LNCAP (cell line): ENCODE measurements around the gene TXLNA.

Experiments
- TF ChIP-seq, protein P1 (sequence below): fragments of 450-650 bp; IDR thresholded peaks from 2 replicates; pipeline ENCODE4 v1.5.1; 2017; ENCODE audit warnings: mild to moderate bottlenecking

The TXLNA gene

DNA sequence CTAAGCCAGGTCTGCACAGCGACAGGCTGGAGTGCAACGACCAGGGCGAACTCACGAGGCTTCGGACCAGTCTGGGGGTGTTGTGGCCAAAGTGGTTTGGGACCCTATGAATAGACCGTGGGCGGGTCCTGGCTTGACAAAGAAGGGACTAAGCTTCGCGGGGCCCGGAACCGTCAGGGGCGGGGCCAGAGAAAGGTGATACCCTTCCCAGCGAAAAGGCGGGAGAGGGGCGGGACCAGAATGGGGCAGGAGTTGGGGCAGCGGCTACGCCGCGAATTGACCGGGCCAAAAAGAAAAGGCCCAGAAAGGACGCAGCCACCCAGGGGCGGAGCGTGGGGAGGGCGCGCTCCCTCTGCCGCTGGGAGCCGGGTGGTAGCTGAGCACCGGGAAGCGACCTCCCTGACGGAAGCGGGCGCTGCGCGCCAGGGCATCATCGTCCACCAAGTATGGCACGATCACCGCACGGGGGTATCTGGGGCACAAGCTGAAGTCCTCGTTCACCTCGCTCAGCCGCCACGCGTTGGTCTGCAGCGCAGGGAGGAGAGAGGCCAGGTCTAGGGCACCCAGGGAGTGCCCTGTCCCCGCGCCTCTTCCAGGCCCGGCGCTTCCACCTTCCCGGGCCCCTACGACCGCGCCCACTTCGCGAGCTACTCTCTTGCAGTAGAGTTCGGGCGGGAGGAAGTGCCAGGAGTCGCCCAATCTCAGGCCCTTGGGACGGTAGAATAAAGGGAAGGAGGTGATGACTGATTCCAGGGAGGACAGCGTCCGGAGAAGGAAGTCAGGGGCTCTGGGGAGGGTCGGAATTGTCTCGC, 60.9 kb downstream of the TXLNA start:
- TF ChIP-seq, protein P1, sequence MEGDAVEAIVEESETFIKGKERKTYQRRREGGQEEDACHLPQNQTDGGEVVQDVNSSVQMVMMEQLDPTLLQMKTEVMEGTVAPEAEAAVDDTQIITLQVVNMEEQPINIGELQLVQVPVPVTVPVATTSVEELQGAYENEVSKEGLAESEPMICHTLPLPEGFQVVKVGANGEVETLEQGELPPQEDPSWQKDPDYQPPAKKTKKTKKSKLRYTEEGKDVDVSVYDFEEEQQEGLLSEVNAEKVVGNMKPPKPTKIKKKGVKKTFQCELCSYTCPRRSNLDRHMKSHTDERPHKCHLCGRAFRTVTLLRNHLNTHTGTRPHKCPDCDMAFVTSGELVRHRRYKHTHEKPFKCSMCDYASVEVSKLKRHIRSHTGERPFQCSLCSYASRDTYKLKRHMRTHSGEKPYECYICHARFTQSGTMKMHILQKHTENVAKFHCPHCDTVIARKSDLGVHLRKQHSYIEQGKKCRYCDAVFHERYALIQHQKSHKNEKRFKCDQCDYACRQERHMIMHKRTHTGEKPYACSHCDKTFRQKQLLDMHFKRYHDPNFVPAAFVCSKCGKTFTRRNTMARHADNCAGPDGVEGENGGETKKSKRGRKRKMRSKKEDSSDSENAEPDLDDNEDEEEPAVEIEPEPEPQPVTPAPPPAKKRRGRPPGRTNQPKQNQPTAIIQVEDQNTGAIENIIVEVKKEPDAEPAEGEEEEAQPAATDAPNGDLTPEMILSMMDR, result no peak; the same call in 1 of the 2 replicates

DNA sequence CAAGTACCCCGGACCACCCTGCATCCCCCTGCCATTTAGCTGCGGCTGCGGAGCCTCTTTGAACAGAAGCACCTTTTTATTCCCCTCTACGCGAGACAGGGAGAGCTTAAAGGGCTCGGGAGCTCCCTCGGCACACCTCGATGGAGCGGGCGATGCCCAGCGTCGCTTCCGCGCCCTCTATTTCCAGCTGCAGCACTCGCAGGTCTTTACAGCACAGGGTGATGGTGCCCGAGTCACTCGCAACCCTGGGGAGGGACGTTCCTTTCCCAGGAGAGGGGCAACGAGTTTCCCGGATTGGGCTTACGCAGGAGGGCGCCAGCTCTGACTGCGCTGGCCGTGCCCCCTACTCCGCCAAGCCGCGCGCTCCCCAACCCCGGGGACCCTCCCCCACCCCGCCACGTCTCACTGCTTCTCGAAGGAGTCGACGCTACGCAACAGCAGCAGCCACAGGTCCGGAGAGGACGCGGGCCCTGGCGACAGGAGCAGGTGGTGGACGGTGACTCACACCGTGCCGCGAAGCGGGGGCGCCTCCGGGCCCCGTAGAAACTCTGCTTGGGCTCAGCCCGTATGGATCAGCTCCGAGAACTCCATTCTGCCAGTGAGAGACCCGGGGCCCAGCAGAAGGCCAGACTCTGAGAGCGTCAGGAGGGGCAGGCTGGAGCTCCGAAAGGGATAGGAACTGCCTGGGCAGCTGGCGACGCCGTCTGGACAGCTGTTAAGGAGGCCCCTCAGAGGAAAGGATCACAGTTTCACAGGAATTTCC, 61.7 kb downstream of the TXLNA start:
- TF ChIP-seq, protein P1, result no peak

DNA sequence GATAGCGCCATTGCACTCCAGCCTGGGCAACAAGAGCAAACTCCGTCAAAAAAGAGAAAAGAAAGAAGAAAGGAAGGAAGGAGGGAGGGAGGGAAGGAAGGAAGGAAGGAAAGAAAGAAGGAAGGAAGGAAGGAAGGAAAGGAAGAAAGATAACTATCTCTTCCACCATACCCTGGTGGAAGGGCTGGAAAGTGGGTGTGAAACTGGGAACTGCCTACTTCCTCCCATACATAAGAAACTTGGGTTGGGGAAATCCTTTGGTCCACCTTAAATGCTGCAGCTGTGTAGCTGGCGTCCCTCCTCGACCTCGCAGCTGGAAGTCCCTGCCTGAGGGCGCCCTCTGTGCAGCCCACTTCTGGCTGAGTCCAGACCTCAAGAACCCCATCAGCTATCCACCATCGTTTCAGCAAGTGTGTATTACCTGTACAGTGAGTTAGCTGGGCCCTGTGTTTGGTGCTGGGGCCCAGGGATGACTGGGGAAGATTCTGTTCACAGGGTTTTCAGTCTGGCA, 62.9 kb downstream of the TXLNA start:
- TF ChIP-seq, protein P1, result no peak

DNA sequence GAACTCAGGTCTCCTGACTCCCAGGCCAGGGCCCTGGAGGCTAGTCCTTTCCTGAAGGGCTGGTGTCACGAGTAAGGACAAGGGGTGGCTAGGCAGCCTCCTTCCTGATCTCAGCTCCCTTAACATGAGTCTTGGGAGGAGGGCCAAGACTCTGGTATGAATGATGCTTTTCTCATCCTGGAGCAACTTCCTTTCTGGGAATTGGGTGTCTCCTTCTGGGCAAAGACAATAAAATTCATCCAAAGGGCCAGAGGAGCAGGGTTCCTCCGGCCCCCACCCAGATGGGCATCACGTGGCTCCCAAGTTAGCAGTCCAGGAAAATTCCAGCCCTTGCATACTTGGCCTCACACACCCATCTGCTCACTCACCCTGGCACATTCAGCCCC, 67.4 kb downstream of the TXLNA start, which contains the start of gene FAM167B:
Gene FAM167B (plus strand): TSS at position 335 of the 386 bp plus-strand sequence. CDS start 200 bp downstream, outside the sequence.
- TF ChIP-seq, protein P1, result no peak

DNA sequence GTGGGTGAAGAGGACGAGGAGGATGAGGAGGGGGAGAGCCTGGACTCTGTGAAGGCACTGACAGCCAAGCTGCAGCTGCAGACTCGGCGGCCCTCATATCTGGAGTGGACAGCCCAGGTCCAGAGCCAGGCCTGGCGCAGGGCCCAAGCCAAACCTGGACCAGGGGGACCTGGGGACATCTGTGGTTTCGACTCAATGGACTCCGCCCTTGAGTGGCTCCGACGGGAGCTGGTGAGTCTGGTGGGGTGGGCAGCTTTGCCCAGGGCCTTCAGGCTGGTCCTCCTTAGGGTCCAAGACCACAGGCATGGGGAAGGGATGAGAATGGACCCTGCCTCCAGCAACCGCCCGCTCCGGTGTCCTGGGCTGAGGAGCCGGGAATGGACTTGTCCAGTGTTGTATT, 68.0 kb downstream of the TXLNA start:
- TF ChIP-seq, protein P1, result no peak
